ENCODE results near the gene DLEU7.

GRCh38 chr13:50812242-50812641 is 31.2 kb downstream of the DLEU7 start:
- TF ChIP-seq YY1 (IDR thresholded peaks at IDR 0.05) (no peak), CTCF (IDR thresholded peaks at IDR 0.05; ENCODE audit: low read depth, low read length, missing input control) (no peak), MAX (IDR thresholded peaks at IDR 0.05) (no peak), RXRA (IDR thresholded peaks at IDR 0.05) (no peak), JUND (IDR thresholded peaks at IDR 0.05) (no peak), REST (IDR thresholded peaks at IDR 0.05) (no peak), TAF1 (conservative IDR thresholded peaks at IDR 0.05) (no peak), NR2F2 (IDR thresholded peaks at IDR 0.05) (no peak), EGR1 (IDR thresholded peaks at IDR 0.05; ENCODE audit: low read depth in 2 of 2) (no peak), FOXA1 (IDR thresholded peaks at IDR 0.05) (no peak), ATF3 (IDR thresholded peaks at IDR 0.05) (no peak)
